ENCODE data around the gene AKAP8L. TPM values are rescaled to one million over a fixed set of nuclear protein-coding genes. Genes with fewer than 3 reads are reported as not detected.
A peak's percentile ranks its signal among the peaks of the same experiment; 100 is the strongest.

AKAP8L gene
- total RNA-seq, result 100 to 1,000 TPM; 122 to 272 (median 204) TPM

DNA sequence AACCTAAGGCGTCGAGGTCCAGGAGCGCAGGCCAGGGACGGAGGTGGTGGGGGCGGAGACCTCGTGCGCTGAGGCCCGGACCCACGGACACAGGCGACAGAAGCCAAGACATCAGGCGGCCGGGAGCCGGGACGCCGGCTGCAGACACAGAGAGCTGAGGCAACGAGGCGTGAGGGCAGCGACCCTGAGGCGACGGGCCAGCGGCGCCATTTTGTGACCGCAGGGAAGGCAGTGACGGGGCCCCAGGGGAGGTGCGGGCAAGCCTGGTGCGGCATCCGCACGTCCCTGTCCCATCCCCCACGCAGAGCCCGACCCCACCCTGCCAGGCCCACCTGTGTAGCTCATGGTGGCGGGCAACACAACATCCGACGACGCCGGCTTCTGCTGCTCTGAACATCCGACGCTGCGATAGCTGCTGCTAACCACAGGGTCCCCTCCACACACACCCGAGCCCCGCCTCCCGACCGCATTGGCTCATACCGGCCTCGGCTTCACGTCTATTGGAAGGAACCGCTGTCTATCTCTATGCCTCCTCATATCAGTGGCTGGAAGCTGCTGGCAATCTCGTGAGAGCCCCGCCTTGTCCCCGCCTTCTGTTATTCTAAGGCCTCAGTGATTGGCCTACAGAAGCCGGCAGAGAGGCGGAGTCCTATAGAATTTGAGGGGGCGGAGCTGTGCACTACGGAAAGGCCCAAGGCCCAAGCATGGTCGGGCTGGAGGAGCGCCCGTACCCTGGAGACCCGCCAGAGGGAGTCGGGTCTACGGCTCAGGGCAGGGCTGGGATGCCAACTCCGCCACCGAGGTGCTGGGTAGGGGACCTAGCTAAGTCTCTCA, at the start of gene AKAP8L:
Gene AKAP8L, minus strand, starts transcription at position 410 of the 834 bp plus-strand sequence. Its CDS starts 65 bp downstream, at position 345.
- Histone ChIP-seq H3K36me3 (peaks cover 14 to 16% of the 10 kb centered on the region in 2 donors), H3K4me1 (peaks cover 31 to 40% of the 10 kb centered on the region in 2 donors), H3K27me3 (no peaks in the 10 kb centered on the region), H3K4me3 (replicated peaks in 1 of 3) (peak within 1 kb of the TSS; percentile 33 to 99 (median 56)), H3K9me3 (no peaks in the 10 kb centered on the region), H3K27ac (peak within 1 kb of the TSS; percentile 82 to 92 (median 90))
- intact Hi-C loops (cut with DNase I), result loop anchor here (5.0 to 10.0 kb wide), 2 partner anchors 36 to 154 kb away; no protein-coding TSS in a partner anchor
- DNase-seq, result peak; percentile 99 to 100
- TF ChIP-seq POLR2A (IDR thresholded peaks at IDR 0.05) (peak; percentile 54 to 93), CTCF (IDR thresholded peaks at IDR 0.05) (peak in 4 of 6 experiments; percentile 47 to 66 (median 54))
- 0 to 1% methylated on average over 19 to 45 of the region's 61 CpGs for WGBS, 2 donors

GRCh38 chr19:15467734-15468214, 49.0 kb upstream of the AKAP8L start:
- H3K9me3 ChIP-seq, result no peaks in the 10 kb centered on the region
- intact Hi-C loops (cut with DNase I), result no loop called here
- H3K27me3 ChIP-seq, result peaks cover 13% of the 10 kb centered on the region
- H3K36me3 ChIP-seq, result no peaks in the 10 kb centered on the region
- DNase-seq, result no peak
- no peak for TF ChIP-seq POLR2A (IDR thresholded peaks at IDR 0.05)
- TF ChIP-seq CTCF (IDR thresholded peaks at IDR 0.05), result no peak
- no peak overlapping the region for H3K4me3 ChIP-seq (replicated peaks in 1 of 3)
- no peak overlapping the region for H3K27ac ChIP-seq
- 73 to 79% methylated on average over 6 of the region's 6 CpGs for WGBS, 2 donors
- peaks cover 0 to 7% of the 10 kb centered on the region in 2 donors for H3K4me1 ChIP-seq

- TF ChIP-seq POLR2A (IDR thresholded peaks at IDR 0.05) (no peak), CTCF (IDR thresholded peaks at IDR 0.05) (no peak)
- H3K27me3 ChIP-seq, result peaks cover 13% of the 10 kb centered on the region
- peaks cover 0 to 7% of the 10 kb centered on the region in 2 donors for H3K4me1 ChIP-seq
- intact Hi-C loops (cut with DNase I), result no loop called here
- H3K9me3 ChIP-seq, result no peaks in the 10 kb centered on the region
- H3K27ac ChIP-seq, result no peak overlapping the region
- H3K4me3 ChIP-seq (replicated peaks in 1 of 3), result no peak overlapping the region
- H3K36me3 ChIP-seq, result no peaks in the 10 kb centered on the region
- WGBS, 2 donors, result 47 to 57% methylated on average over 8 of the region's 8 CpGs
- DNase-seq, result no peak
Observed at GRCh38 chr19:15466851-15467733, 48.3 kb upstream of the AKAP8L start.

DNA sequence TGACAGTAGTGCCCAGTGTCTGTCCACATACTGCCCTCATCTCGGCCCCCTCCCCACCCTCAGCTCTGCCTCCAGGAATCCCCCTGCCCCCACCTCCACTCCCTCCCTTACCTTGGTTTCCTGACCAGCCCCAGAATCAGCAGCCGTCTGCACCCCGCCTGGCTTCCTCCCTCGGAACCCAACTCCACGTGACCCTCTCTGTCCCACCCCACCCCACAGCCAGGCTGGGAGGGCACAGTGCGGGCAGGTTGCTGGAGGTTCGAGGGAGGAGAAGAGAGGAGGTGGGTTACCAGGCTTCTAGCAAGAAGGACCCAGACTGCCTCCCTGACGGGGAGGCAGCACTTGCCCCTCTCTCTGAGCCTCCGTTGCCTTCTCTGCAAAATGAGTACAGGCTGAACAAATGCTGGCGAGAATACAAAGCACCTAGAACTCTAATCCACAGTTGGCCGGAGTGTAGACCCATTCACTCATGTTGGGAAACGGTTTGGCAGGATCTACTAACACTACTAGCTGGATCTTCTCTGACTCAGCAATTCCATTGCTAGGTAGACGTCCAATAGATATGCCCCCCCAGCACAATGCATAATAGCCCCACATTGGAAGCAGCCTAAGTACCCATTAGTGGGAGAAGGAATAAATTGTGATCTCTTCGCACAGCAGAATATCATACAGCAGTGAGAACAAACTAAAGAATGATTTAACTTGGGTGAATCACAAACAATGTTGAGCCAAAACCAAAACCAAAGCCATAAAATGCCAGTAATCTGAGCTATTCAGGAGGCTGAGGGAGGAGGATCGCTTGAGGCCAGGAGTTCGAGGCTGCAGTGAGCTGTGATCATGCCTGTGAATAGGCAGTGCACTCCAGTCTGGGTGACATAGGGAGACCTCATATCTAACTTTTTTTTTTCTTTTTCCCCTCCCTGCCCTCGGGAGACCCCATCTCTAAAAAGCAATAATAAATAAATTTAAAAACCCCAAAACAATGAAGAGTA, 45.9 kb upstream of the AKAP8L start, which contains the start of gene RASAL3:
Gene RASAL3, minus strand, starts transcription at position 151 of the 992 bp plus-strand sequence. CDS start 186 bp downstream, outside the sequence.
- peaks cover 7% of the 10 kb centered on the region for H3K27me3 ChIP-seq
- peaks cover 0 to 5% of the 10 kb centered on the region in 2 donors for H3K4me1 ChIP-seq
- DNase-seq, result no peak
- H3K27ac ChIP-seq, result peak within 1 kb of the TSS in 2 of 3 donors; percentile 27 to 47
- H3K4me3 ChIP-seq (replicated peaks in 1 of 3), result peak within 1 kb of the TSS in 1 of 3 donors; percentile 10
- no peaks in the 10 kb centered on the region for H3K36me3 ChIP-seq
- TF ChIP-seq CTCF (IDR thresholded peaks at IDR 0.05) (no peak), POLR2A (IDR thresholded peaks at IDR 0.05) (no peak)
- intact Hi-C loops (cut with DNase I), result no loop called here
- WGBS, 2 donors, result 31 to 39% methylated on average over 17 of the region's 17 CpGs
- H3K9me3 ChIP-seq, result no peaks in the 10 kb centered on the region
